NCI-H1048 (cell line): ENCODE data around the gene PAPPA.

ENCODE experiments used
- DNase-seq: peaks from one replicate; lab custom pipeline; 2025; lab: John Stamatoyannopoulos, UW

The PAPPA gene, protein sequence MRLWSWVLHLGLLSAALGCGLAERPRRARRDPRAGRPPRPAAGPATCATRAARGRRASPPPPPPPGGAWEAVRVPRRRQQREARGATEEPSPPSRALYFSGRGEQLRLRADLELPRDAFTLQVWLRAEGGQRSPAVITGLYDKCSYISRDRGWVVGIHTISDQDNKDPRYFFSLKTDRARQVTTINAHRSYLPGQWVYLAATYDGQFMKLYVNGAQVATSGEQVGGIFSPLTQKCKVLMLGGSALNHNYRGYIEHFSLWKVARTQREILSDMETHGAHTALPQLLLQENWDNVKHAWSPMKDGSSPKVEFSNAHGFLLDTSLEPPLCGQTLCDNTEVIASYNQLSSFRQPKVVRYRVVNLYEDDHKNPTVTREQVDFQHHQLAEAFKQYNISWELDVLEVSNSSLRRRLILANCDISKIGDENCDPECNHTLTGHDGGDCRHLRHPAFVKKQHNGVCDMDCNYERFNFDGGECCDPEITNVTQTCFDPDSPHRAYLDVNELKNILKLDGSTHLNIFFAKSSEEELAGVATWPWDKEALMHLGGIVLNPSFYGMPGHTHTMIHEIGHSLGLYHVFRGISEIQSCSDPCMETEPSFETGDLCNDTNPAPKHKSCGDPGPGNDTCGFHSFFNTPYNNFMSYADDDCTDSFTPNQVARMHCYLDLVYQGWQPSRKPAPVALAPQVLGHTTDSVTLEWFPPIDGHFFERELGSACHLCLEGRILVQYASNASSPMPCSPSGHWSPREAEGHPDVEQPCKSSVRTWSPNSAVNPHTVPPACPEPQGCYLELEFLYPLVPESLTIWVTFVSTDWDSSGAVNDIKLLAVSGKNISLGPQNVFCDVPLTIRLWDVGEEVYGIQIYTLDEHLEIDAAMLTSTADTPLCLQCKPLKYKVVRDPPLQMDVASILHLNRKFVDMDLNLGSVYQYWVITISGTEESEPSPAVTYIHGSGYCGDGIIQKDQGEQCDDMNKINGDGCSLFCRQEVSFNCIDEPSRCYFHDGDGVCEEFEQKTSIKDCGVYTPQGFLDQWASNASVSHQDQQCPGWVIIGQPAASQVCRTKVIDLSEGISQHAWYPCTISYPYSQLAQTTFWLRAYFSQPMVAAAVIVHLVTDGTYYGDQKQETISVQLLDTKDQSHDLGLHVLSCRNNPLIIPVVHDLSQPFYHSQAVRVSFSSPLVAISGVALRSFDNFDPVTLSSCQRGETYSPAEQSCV (N-terminal part only)

GRCh38 chr9:116153765-116154333, at the start of gene PAPPA:
TSS of gene PAPPA (plus strand) at chr9:116153791. CDS start at chr9:116154173, 382 bp downstream.
- no peak for DNase-seq

DNA sequence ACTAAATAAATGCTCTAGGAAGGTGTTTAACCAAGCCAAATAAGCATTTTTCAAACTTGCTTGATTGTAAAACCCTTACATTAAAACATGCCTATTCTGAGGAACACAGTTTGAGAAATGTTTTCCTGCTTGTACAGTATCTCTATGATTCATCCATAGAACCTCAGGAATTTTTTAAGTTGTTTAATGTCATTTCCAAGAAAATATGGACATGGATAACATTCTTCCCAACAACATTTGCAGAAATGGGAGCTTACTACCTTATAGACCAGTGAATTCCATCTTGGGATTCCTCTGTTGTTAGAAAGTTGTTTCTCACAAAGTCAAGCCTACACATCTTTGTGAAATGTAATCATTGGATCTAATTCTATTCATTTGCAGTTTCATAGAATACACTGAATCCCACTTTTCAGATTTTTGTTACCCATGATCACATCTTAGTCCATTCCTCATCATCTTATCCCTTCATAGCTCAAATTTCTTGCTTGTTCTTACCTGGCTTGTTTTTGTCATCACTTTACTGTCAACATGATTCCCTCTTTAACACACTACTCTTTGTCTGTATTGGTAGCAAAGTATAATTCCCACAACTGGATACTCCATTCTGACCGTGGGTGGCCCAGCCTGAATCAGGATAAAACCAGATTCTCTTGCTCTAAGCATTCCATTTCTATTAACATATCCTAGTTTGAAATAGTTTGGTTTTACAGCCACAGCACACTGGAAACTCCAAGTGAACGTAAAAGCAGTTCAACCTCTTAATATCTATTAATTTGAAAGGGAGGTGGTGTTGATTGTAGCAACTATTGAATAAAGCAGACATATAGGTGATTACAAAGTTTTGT, 49.4 kb upstream of the PAPPA start:
- no peak for DNase-seq

DNA sequence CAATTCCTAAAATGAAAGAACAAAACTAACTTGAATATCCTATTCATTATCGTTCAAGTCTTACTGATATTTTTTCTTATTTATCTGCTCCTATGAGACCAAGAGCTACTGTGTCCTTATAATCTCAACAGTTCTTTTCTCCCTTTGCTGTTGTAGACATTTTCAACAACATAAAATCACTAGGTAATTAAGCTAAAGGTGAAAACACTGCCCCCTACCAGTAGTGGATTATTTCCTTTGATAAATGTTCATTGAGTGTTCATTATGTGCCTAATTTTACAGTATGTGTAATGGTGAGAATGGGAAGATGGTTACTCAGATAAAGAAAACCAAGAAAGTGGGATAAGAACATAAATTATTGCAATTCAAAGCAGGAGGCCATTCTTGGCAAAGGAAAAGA, 41.4 kb upstream of the PAPPA start:
- DNase-seq = no peak

DNA sequence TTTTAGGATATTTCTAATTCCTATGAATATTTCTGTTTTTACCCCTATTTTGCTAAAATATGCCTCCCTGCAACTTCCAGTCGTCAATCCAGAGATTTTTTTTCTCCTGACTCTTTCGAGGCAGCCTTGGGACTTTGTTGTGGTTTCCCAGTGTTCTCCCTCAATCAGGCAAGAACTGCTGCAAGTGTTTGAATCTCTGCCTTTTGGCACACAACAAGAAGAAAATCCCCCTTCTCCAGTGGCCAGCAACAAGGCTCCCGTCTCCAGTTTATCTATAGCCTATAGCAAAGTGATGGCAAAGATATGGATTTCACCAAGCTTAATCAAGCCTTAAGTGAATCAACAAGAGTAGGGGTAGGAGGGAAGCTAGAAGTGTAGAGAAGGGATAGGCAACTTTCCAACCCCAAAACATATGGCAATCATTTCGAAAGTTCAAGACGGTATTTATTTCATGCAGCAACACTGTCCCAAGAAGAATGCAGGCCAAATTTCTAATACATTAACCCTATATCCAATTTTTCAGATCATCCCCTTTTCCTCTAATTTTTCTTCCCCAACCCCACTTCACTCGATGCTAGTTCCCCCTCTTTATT, 37.7 kb upstream of the PAPPA start:
- no peak for DNase-seq

GRCh38 chr9:116116393-116116792, 37.2 kb upstream of the PAPPA start:
- no peak for DNase-seq

GRCh38 chr9:116123171-116123570, 30.4 kb upstream of the PAPPA start:
- DNase-seq = no peak

DNA sequence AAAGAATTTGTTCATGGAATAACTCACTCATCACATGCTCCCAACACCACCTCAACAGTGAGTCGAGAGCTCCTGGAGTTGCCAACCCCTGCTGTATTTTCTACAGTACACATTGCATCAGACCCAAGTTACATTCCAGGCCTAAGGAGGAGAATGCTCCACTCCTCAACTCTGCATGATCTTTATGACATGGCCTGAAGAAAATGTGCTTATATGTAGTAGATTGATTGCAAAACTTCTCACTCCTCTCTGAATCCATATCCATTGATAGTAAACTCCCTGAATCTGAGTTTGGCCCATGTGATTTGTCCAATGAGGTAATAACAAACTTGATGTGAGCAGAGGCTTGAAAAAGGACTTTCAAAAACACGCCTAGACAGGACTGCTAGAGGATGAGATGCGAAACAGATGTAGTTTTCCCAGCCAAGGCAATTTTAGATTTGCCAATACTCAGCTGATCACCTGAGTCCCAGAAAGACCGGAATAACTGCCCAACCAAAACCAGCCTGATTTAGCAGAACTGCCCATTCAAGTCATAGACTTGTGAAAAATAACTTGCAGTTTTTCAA, 29.0 kb upstream of the PAPPA start:
- DNase-seq = no peak

- no peak for DNase-seq
Observed at GRCh38 chr9:116133163-116133562, 20.4 kb upstream of the PAPPA start.

- no peak for DNase-seq
Observed at GRCh38 chr9:116134975-116135374, 18.6 kb upstream of the PAPPA start.

DNA sequence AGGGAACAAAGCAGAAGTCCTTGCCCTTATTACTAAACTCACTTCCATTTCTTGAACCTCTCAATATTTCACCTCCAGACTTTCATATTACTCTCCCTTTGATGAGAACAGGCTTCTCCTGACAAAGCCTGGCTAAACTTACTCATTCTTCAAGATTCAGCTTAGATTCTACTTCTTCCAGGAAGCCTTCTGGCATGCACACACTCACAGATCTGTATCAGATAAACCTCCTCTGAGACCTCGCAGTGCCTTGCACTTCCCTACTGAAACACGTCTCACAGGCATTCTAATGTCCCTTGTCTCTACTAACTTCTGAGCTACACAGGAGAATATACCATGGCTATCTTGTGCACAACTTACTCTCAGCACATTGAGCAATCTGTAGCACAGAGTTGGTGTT, 16.6 kb upstream of the PAPPA start:
- DNase-seq = no peak

DNA sequence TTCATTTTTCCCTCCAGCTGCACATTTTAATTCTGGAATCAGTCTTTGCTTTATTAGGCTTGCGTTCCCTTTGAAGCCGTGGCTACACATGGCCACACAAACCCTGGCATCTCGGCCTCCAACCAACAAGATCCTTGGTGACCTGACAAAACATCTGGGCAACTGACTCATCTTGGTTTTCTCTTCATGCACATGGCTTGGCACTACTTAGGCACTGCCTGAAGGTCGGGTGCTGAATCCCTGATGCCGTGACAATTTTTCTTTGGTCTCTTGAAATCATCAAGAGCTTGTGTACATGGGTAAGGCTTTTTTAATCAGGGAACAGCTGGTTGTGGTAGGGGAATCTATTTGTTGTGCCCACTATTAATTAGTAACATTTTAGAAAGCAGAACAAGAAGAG, 16.0 kb upstream of the PAPPA start:
- no peak for DNase-seq

- DNase-seq = no peak
Observed at GRCh38 chr9:116141864-116142561, 11.6 kb upstream of the PAPPA start.

DNA sequence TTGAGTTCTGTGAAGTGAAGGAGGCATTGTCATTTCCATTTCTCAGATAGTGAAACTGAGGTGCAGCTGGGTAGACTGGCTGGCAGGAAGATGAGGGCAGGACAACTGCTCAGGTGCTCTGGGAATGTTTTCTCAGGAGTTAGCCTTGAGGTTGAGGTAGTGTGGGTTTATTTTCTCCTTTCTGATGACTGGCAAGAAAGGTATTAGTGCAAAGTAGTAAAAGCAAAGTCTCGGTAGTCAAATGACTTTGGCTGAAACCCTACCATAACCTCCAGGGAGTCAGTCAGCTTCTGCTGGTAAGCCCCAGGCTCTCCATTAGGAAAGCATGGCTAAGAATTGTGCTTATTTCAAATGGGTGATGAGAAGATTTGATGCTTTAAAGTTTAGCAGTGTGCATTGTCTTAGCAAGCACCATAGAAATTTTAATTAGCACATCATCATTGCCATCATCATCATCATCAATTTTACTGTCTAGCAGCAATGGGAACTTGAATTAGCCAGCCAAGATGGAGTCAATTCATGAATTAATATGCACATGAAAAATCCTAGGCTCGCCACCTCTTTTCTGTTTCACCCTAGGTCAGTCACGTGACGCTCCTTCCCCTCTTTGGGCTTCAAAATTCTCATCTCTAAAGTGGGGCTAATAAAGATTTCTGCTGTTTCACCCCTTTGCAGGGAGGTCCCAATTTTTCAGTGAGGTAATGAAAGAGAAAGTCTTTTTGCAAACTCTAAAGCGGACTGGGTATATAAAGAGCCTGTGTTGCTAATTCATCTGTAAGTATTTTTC, 10.7 kb upstream of the PAPPA start:
- DNase-seq = no peak

- DNase-seq = no peak
Observed at GRCh38 chr9:116144038-116144437, 9.6 kb upstream of the PAPPA start.

GRCh38 chr9:116144555-116144954, 9.0 kb upstream of the PAPPA start:
- DNase-seq = no peak

DNA sequence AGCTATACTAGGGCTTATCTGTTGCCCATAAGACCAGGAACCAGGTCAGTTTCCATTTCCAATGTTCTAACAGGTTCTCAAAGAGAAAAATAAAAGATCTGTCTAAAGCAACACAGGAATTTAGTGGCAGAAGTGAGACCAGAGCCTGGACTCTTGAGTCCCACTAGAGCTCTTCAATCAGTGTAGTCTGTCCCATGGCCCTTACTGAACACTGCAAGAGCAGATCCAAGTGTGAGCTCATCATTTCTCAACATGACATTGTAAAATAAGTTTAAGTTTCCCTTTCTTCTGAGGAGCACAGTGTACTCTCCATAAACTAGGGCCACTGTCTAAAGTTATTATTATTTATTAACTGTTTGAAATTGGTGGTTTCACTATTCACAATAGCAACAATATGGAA, 8.6 kb upstream of the PAPPA start:
- DNase-seq = no peak

DNA sequence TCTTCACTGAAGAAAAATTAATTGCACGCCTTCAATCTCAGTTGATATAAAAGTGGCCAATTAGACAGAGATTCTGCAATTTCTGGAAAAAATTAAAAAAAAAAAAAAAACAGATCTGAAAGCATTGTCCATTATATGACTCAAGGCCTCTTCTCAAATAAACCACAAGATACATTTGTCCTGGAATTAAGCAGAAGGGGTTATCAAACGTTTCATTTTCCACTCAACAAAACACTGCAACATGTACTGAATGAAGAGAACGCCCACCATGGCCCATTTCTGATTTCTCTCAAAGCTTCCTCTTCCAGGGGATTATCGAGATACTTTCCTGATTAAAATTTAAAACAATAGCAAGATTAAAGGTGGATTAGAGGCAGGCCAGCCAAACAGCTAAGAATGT, 5.8 kb upstream of the PAPPA start:
- no peak for DNase-seq

DNA sequence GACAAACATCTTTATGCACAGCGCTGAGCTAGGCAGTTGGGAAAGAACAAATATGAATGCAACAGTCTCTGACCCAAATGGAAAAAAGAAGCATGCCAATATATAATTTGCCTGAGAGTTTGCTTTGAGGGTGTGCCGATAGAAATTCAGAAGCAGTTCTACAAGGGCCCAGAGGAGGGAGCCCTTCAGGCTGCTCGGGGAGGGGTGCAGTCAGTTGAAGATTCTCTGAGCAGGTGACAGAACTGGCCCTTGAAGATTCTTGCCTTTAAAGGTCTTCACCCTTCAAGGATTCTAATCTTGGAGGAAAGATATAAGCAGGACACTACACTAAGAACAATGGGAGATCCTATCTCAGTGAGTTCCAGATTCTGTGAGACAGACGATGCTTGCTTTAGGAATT, 3.7 kb upstream of the PAPPA start:
- no peak for DNase-seq

- DNase-seq = no peak
Observed at GRCh38 chr9:116151199-116151598, 2.4 kb upstream of the PAPPA start.
